Activated CD8-positive, alpha-beta memory T cell treated with anti-CD3 and anti-CD28 coated beads, Interleukin-2, amount 50 U/mL, for 1 hour (primary cell): ENCODE measurements around the gene ALOX5.
"Not testable (repeated sequence)": the region's sequence is repeated elsewhere in the genome, so short reads cannot be mapped to it uniquely, and the experiment has no call there.

Experiments used
- DNase-seq: peaks from one replicate; pipeline ENCODE4 v3.0.0-alpha.2; 2020; ENCODE audit errors: extremely low read depth

Gene ALOX5

GRCh38 chr10:45404770-45405120 is 30.7 kb downstream of the ALOX5 start:
- DNase-seq: no peak

GRCh38 chr10:45407542-45407941 is 33.5 kb downstream of the ALOX5 start:
- DNase-seq: no peak

GRCh38 chr10:45408421-45409319 is 34.7 kb downstream of the ALOX5 start:
- DNase-seq: no peak

GRCh38 chr10:45409347-45409746 is 35.3 kb downstream of the ALOX5 start:
- DNase-seq: not testable (repeated sequence)

GRCh38 chr10:45409782-45410181 is 35.8 kb downstream of the ALOX5 start:
- DNase-seq: no peak

GRCh38 chr10:45410489-45410806 is 36.4 kb downstream of the ALOX5 start:
- no peak for DNase-seq

- no peak for DNase-seq
These were observed 37.0 kb downstream of the ALOX5 start for GRCh38 chr10:45410807-45411606.

- DNase-seq: no peak
These were observed 37.6 kb downstream of the ALOX5 start for GRCh38 chr10:45411607-45411940.

GRCh38 chr10:45415062-45415461 is 41.0 kb downstream of the ALOX5 start:
- DNase-seq: not testable (repeated sequence)

- DNase-seq: no peak
These were observed 42.6 kb downstream of the ALOX5 start for GRCh38 chr10:45416603-45417002.

GRCh38 chr10:45417746-45418145 is 43.7 kb downstream of the ALOX5 start:
- DNase-seq: no peak

- no peak for DNase-seq
These were observed 44.4 kb downstream of the ALOX5 start for GRCh38 chr10:45418417-45418848.

- no peak for DNase-seq
These were observed 45.0 kb downstream of the ALOX5 start for GRCh38 chr10:45418849-45419675.

GRCh38 chr10:45419676-45420025 is 45.6 kb downstream of the ALOX5 start:
- no peak for DNase-seq

GRCh38 chr10:45420453-45421192 is 46.6 kb downstream of the ALOX5 start:
- no peak for DNase-seq

- DNase-seq: no peak
These were observed 47.4 kb downstream of the ALOX5 start for GRCh38 chr10:45421221-45422097.

GRCh38 chr10:45422207-45422865 is 48.3 kb downstream of the ALOX5 start:
- no peak for DNase-seq

- no peak for DNase-seq
These were observed 49.0 kb downstream of the ALOX5 start for GRCh38 chr10:45422866-45423659.

- no peak for DNase-seq
These were observed 50.0 kb downstream of the ALOX5 start for GRCh38 chr10:45423976-45424499.
